HepG2 (cell line): ENCODE data around the gene POU3F3. TPM values are rescaled to one million over a fixed set of nuclear protein-coding genes. Genes with fewer than 3 reads are reported as not detected.

ENCODE experiments used
- ATAC-seq: fragments of 200-7000 bp; cut with Tn5 transposase; 3 replicates; pipeline ENCODE4 v1.9.1; 2020; ENCODE audit warnings: mild to moderate bottlenecking, moderate library complexity
- BruUV-seq: library from RNA; stranded (reverse); fragments of 400-500 nt; replicated peaks from 2 replicates; lab custom pipeline; 2021; lab: Mats Ljungman, UMichigan
- CTCF ChIA-PET: fragments of 300-600 bp; formaldehyde crosslinking; extraction: SDS; loops from one replicate; lab custom pipeline; 2021; ENCODE audit warnings: low total read pairs, inconsistent platforms, low intra/inter-chr PET ratio; lab: Yijun Ruan, JAX
- POLR2A ChIA-PET: fragments of 350-600 bp; sonication (Branson Sonifier 250); formaldehyde crosslinking; loops from one replicate; lab custom pipeline; 2020; ENCODE audit warnings: antibody characterized with exemption, inconsistent platforms; lab: Yijun Ruan, JAX
- DNase-seq: peaks from one replicate; pipeline ENCODE4 v3.0.0-alpha.2; 2015; ENCODE audit warnings: low spot score
- FAIRE-seq: peaks from 3 replicates; lab custom pipeline; 2011; peaks lifted over from hg19 to GRCh38; lab: Jason Lieb, UNC
- H2AFZ ChIP-seq: one replicate; pipeline ENCODE4 v1.6.1; 2011; ENCODE audit warnings: low read length, inconsistent platforms
- H3K27ac ChIP-seq: fragments of 300-600 bp; 3 replicates; pipeline ENCODE4 v1.8.0; 2011; ENCODE audit warnings: mixed run types, mild to moderate bottlenecking, mixed read lengths, low read length, inconsistent platforms; ENCODE audit not compliant: insufficient read depth; ENCODE audit errors: extremely low read length
- H3K27me3 ChIP-seq, 2 experiments: fragments of 200-600 bp in 1 of 2; 2 replicates in 1 of 2; 3 replicates in 1 of 2; pipeline versions ENCODE4 v1.6.0 to v1.8.0; 2011; ENCODE audit warnings: low read length in 2 of 2, mild to moderate bottlenecking in 2 of 2, moderate library complexity in 2 of 2, inconsistent platforms in 1 of 2; ENCODE audit not compliant: insufficient read depth in 2 of 2, control insufficient read depth in 1 of 2
- H3K36me3 ChIP-seq, 2 experiments: fragments of 200-600 bp in 1 of 2; replicated peaks in 1 of 2; 2 replicates in 1 of 2; 3 replicates in 1 of 2; pipeline versions ENCODE4 v1.5.1 to v1.8.0; 2011; ENCODE audit warnings: low read length in 2 of 2, inconsistent platforms in 1 of 2; ENCODE audit not compliant: insufficient read depth in 2 of 2, control insufficient read depth in 1 of 2
- H3K4me1 ChIP-seq: 2 replicates; pipeline ENCODE4 v1.5.1; 2012; ENCODE audit warnings: low read length, inconsistent platforms; ENCODE audit not compliant: insufficient read depth
- H3K4me2 ChIP-seq: 2 replicates; pipeline ENCODE4 v1.6.0; 2011; ENCODE audit warnings: low read depth, low read length, inconsistent platforms
- H3K4me3 ChIP-seq, 3 experiments: fragments of 200-600 bp in 1 of 3; sonication (generic), shearing (Covaris generic) in 1 of 3; replicated peaks in 1 of 3; 2 replicates each; pipeline ENCODE4 v1.5.1; 2011 to 2016; ENCODE audit warnings: low read length in 3 of 3, inconsistent platforms in 2 of 3, low read depth in 2 of 3, mild to moderate bottlenecking in 2 of 3, control low read depth in 1 of 3, mixed read lengths in 1 of 3; ENCODE audit not compliant: insufficient read depth in 1 of 3
- H3K79me2 ChIP-seq: one replicate; pipeline ENCODE4 v1.6.1; 2011; ENCODE audit warnings: low read length, inconsistent platforms; ENCODE audit not compliant: insufficient read depth
- H3K9ac ChIP-seq: 2 replicates; pipeline ENCODE4 v1.6.0; 2011; ENCODE audit warnings: mild to moderate bottlenecking, low read depth, low read length, inconsistent platforms; ENCODE audit not compliant: insufficient read depth
- H3K9me3 ChIP-seq: 2 replicates; pipeline ENCODE4 v1.5.1; 2012; ENCODE audit warnings: mild to moderate bottlenecking, low read length
- H4K20me1 ChIP-seq: 2 replicates; pipeline ENCODE4 v1.6.0; 2011; ENCODE audit warnings: inconsistent platforms, mild to moderate bottlenecking, low read length, moderate library complexity; ENCODE audit not compliant: insufficient read depth
- HHEX ChIP-seq: IDR thresholded peaks from 2 replicates; pipeline ENCODE4 v1.6.1; 2016; ENCODE audit warnings: control low read depth
- HNRNPH1 ChIP-seq: fragments of 200-400 bp; formaldehyde crosslinking; optimal IDR thresholded peaks from 2 replicates; pipeline ENCODE3; 2017; ENCODE audit warnings: mild to moderate bottlenecking, low read depth, low read length
- RBM22 ChIP-seq: fragments of 200-400 bp; formaldehyde crosslinking; optimal IDR thresholded peaks from 2 replicates; pipeline ENCODE3; 2017; ENCODE audit warnings: mild to moderate bottlenecking, low read length, moderate library complexity
- SUZ12 ChIP-seq: fragments of 150-350 bp; IDR thresholded peaks from 2 replicates; pipeline ENCODE4 v1.6.1; 2014; ENCODE audit warnings: low read depth, low read length
- ZNF260 ChIP-seq: sonication (generic); formaldehyde crosslinking; IDR thresholded peaks from 2 replicates; pipeline ENCODE4 v1.4.0; 2020; ENCODE audit warnings: missing genetic modification reagents, low read depth, mild to moderate bottlenecking, borderline replicate concordance
- WGBS: methylation state at CpG from one replicate; pipeline ENCODE4 v1.1.6; 2017; ENCODE audit warnings: low lambda C conversion rate; 5-methylcytosine and 5-hydroxymethylcytosine counted together
- in situ Hi-C: cut with HindIII; loops from 2 replicates; pipeline ENCODE4 v1.10.0; 2017; ENCODE audit warnings: low pct_unique_long_range_greater_than_20kb; ENCODE audit not compliant: extremely low pct_ligation_motif_present
- intact Hi-C: fragments of 100-400 bp; cut with micrococcal nuclease; formaldehyde crosslinking; loops from one replicate; pipeline ENCODE4 v1.10.0; 2022; ENCODE audit not compliant: unreplicated experiment
- polyA plus RNA-seq, 8 experiments: library from polyadenylated mRNA; depleted of rRNA in 3 of 8; stranded (reverse) in 7 of 8; unstranded in 1 of 8; fragments of >200 nt; fragmentation: Illumina TruSeq in 4 of 8; extraction: Trizol in 4 of 8; gene quantifications; 2 replicates each; pipeline versions ENCODE4 v1.2.1 to v1.2.3, GENCODE V29; 2011 to 2016; ENCODE audit warnings: low read depth in 4 of 8, missing spikeins in 1 of 8, mixed read lengths in 1 of 8; ENCODE audit not compliant: insufficient read depth in 1 of 8
- small RNA-seq, 3 experiments: library from RNA; depleted of rRNA; stranded (forward); fragments of <200 nt; gene quantifications; one replicate each; pipeline ENCODE3, GENCODE V24; 2012; ENCODE audit warnings: low read depth in 2 of 3, low replicate concordance in 1 of 3; ENCODE audit not compliant: insufficient read length in 3 of 3, insufficient read depth in 2 of 3
- total RNA-seq, 5 experiments: library from RNA; depleted of rRNA; stranded (reverse); fragments of >200 nt; fragmentation: Illumina TruSeq; extraction: Trizol; gene quantifications; 2 replicates each; pipeline ENCODE4 v1.2.3, GENCODE V29; 2016; ENCODE audit warnings: low read depth in 1 of 5

Gene POU3F3
- total and polyA plus RNA-seq, 2 of the 13 experiments (the other 11 are each of a cell fraction or from before 2014, with no cell fraction given) = not detected

DNA sequence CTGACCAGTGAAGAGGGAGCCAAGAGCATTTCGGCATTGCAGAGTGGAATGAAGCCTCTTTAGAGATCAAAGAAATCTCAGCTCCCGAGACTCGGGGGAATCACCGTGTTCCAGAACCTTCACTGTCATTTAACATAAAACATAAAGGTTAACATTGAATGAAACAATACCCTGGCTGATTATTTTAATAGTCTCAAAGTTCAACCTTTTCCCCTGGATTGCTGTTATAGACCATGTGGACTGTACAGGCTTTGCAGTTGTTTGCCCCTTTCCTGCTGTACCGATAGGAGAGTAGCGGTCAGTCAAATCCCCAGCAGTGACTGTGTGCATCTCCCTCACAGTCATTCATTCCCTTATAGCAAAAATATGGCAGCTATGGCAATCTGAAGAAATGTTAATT lies 48.4 kb downstream of the POU3F3 start:
- CTCF ChIA-PET = no interaction called here
- H4K20me1 ChIP-seq = no peaks in the 10 kb centered on the region
- in situ Hi-C loops = no loop called here

More for the DNA sequence above, 48.4 kb downstream of the POU3F3 start:
- no peak for ATAC-seq
- Histone ChIP-seq H3K9me3 (no peaks in the 10 kb centered on the region), H3K4me1 (no peaks in the 10 kb centered on the region), H3K4me2 (no peak overlapping the region), H3K36me3 (no peaks in the 10 kb centered on the region), H3K79me2 (no peaks in the 10 kb centered on the region), H3K4me3 (no peak overlapping the region), H3K27me3 (peaks cover 2 to 45% of the 10 kb centered on the region in 2 experiments; a peak in 4 of 5 replicates), H3K9ac (no peak overlapping the region), H3K27ac (no peak overlapping the region), H2AFZ (no peak overlapping the region)
- DNase-seq = no peak
- no peak for TF ChIP-seq SUZ12
- TF ChIP-seq HHEX (CRISPR knock-in tag) = no peak
- TF ChIP-seq ZNF260 (CRISPR knock-in tag) = no peak
- TF ChIP-seq HNRNPH1 = no peak
- no peak for TF ChIP-seq RBM22
- no TSS peak for BruUV-seq
- 3% methylated on average over 6 of the region's 6 CpGs for WGBS
- intact Hi-C loops = no loop called here
- FAIRE-seq = no peak
- POLR2A ChIA-PET = no interaction called here

Small RNA genes lying within 50 kb of the gene (small RNA-seq; reads per million reads assigned to genes)
- gene AC018730.1 = 0 reads per million in 3 experiments

Other genes with a start within 250 kb of the POU3F3 start
- gene MRPS9, start 184.0 kb downstream of the POU3F3 start, total RNA-seq (2016; rRNA removed; fragmentation: Illumina TruSeq; extraction: Trizol) = 91.8 and 113 TPM in 2 replicates
- 23.7 and 31.2 TPM in 2 replicates for gene MRPS9, start 184.0 kb downstream of the POU3F3 start, polyA plus RNA-seq (2011; rRNA removed)